Measurements from ENCODE around the gene RGL4. TPM values are rescaled to one million over a fixed set of nuclear protein-coding genes. Genes with fewer than 3 reads are reported as not detected.

Gene RGL4
- total RNA-seq, 1 donor from 2014 or later = 0.42 TPM

DNA sequence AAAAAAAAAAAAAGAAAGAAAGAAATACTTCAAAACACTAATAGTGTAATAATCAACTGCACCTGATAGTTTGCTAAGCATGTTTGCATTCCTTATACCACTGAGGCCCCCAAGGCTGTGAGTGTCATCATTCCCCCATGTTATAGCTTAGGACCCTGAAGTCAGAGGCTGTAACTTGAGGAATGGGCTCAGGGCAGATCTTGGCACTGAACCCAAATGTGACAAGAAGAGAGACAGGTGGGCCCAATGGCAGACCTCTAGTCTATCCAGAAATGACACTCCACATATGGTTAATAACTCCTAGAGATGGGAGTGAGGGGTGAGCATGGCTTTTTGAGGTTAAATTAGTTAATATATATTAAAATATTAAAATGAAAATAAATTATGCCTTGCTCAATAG lies 46.9 kb downstream of the RGL4 start:
- no peaks in the 10 kb centered on the region for H3K27me3 Mint-ChIP-seq
- DNase-seq (no peak), ATAC-seq (ENCODE audit: low read depth) (no peak)
- CTCF ChIA-PET = interaction anchor here (3.5 kb wide), 1 partner anchor 111 kb away, joined by 18 read pairs; no protein-coding TSS in a partner anchor
- H3K27ac Mint-ChIP-seq = no peak overlapping the region
- H3K4me3 Mint-ChIP-seq = no peak overlapping the region
- intact Hi-C loops (cut with micrococcal nuclease) = no loop called here
- no peaks in the 10 kb centered on the region for H3K9me3 Mint-ChIP-seq
- TF ChIP-seq, protein P1, sequence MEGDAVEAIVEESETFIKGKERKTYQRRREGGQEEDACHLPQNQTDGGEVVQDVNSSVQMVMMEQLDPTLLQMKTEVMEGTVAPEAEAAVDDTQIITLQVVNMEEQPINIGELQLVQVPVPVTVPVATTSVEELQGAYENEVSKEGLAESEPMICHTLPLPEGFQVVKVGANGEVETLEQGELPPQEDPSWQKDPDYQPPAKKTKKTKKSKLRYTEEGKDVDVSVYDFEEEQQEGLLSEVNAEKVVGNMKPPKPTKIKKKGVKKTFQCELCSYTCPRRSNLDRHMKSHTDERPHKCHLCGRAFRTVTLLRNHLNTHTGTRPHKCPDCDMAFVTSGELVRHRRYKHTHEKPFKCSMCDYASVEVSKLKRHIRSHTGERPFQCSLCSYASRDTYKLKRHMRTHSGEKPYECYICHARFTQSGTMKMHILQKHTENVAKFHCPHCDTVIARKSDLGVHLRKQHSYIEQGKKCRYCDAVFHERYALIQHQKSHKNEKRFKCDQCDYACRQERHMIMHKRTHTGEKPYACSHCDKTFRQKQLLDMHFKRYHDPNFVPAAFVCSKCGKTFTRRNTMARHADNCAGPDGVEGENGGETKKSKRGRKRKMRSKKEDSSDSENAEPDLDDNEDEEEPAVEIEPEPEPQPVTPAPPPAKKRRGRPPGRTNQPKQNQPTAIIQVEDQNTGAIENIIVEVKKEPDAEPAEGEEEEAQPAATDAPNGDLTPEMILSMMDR (IDR thresholded peaks at IDR 0.05) = no peak
- H3K36me3 Mint-ChIP-seq (ENCODE audit: low read depth) = no peaks in the 10 kb centered on the region
- POLR2A ChIA-PET = interaction anchor here (0.7 to 3.0 kb wide), 2 partner anchors 14 to 637 kb away, joined by 9 to 11 read pairs; partner anchors contain the start of gene ZNF70
- no peaks in the 10 kb centered on the region for H3K4me1 Mint-ChIP-seq

DNA sequence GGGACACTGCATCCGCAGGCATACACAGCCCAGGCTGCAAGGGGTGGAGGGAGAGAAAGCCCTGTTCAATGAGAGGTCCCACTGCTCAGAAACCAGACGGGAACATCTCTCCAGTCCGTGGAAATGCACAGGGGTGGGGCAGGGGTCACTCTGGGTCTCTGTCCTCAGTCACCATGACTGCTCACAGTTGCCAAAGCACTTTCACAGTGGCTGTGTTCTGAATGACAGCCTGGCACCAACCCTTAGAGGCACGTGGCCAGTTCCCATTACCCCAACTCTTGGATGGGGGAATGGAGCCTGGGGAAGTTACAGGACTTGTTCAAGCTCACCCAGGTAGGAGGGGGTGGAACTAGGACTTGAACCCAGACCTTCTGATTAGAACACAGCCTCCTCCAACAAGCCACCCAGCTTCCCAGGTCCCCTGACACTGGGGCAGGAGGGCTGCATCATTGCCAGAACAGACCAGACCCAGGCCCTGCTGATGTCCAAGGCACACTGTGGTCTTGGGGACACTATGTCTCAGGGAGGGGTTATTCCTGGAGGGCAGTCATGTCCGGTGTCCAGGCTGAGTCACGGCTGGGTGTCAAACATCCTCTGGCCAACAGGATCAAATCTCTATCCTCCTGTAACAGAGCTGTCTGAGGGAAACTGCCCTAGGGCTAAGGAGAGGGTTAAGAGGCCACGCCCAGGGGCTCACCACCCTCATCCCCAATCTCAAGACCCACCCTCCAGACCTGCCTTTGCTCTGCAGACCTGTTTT lies 51.9 kb downstream of the RGL4 start:
- no peak for ATAC-seq (ENCODE audit: low read depth)
- intact Hi-C loops (cut with micrococcal nuclease) = no loop called here
- Mint-ChIP-seq H3K4me1 (peaks cover 7% of the 10 kb centered on the region), H3K27me3 (no peaks in the 10 kb centered on the region), H3K36me3 (ENCODE audit: low read depth) (peaks cover 22% of the 10 kb centered on the region), H3K27ac (no peak overlapping the region), H3K9me3 (peaks cover 4% of the 10 kb centered on the region), H3K4me3 (no peak overlapping the region)
- DNase-seq = no peak
- CTCF ChIA-PET = no interaction called here
- TF ChIP-seq, protein P1 (IDR thresholded peaks at IDR 0.05) = no peak
- POLR2A ChIA-PET = no interaction called here

DNA sequence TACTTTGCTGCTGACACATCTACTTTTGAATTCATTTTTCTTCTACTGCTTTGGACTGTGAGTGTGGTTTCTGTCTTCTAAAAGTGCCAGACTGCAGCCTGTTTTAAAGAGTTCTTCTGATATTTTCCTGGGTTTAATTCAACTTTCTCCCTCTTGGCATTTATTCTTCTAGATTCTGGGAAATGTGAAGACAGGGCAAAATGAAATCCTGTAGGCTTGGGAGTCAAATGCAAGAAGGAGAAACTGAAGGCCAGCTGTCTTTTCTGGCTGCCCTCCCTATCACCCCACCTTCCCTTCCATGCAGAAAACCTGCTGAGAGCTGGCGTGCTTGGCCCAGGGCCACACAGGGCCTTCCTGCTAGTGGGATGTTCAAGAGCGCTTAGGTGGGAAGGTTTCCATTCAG lies 52.5 kb downstream of the RGL4 start:
- peaks cover 22% of the 10 kb centered on the region for H3K36me3 Mint-ChIP-seq (ENCODE audit: low read depth)
- no peaks in the 10 kb centered on the region for H3K27me3 Mint-ChIP-seq
- intact Hi-C loops (cut with micrococcal nuclease) = no loop called here
- peaks cover 4% of the 10 kb centered on the region for H3K9me3 Mint-ChIP-seq
- DNase-seq (no peak), ATAC-seq (ENCODE audit: low read depth) (no peak)
- ChIA-PET CTCF (no interaction called here), POLR2A (no interaction called here)
- no peak overlapping the region for H3K4me3 Mint-ChIP-seq
- peaks cover 7% of the 10 kb centered on the region for H3K4me1 Mint-ChIP-seq
- TF ChIP-seq, protein P1 (IDR thresholded peaks at IDR 0.05) = no peak
- H3K27ac Mint-ChIP-seq = no peak overlapping the region

DNA sequence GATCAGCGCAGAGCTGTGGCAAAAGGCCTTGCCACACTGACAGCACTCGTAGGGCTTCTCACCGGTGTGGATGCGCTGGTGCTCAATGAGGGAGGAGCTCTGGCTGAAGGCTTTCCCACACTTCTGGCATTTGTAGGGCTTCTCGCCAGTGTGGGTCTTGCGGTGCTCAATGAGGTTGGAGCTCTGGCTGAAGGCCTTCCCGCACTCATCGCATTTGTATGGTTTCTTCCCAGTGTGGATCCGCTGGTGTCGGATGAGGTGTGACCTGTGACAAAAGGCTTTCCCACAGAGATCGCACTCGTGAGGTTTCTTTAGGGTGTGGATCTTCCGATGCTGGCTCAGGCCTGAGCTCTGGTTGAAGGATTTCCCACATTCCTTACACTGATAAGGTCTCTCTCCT lies 53.2 kb downstream of the RGL4 start:
- DNase-seq (no peak), ATAC-seq (ENCODE audit: low read depth) (no peak)
- Mint-ChIP-seq H3K27me3 (no peaks in the 10 kb centered on the region), H3K36me3 (ENCODE audit: low read depth) (peaks cover 22% of the 10 kb centered on the region), H3K27ac (no peak overlapping the region), H3K4me3 (no peak overlapping the region), H3K4me1 (peaks cover 7% of the 10 kb centered on the region), H3K9me3 (peaks cover 4% of the 10 kb centered on the region)
- ChIA-PET CTCF (no interaction called here), POLR2A (interaction anchor here (0.5 kb wide), 1 partner anchor 55 kb away, joined by 4 read pairs; no protein-coding TSS in a partner anchor)
- TF ChIP-seq, protein P1 (IDR thresholded peaks at IDR 0.05) = no peak
- intact Hi-C loops (cut with micrococcal nuclease) = no loop called here

DNA sequence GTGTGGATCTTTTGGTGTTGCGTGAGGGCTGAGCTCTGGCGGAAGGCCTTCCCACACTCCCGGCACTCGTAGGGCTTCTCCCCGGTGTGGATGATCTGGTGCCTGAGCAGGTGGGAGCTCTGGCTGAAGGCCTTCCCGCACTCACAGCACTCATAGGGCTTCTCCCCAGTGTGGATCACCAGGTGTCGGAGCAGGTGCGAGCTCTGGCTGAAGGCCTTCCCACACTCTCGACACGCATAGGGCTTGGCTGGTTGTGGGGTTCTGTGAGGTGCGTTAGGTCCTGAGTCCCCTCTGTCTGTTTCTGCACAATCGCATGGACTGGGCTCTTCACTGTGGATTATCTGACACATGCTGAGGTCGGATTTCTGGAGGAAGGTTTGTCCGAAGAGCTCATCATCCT lies 53.7 kb downstream of the RGL4 start:
- TF ChIP-seq, protein P1 (IDR thresholded peaks at IDR 0.05) = no peak
- CTCF ChIA-PET = no interaction called here
- POLR2A ChIA-PET = interaction anchor here (0.5 to 0.6 kb wide), 2 partner anchors 13 to 54 kb away, joined by 4 to 7 read pairs; no protein-coding TSS in a partner anchor

More for the DNA sequence above, 53.7 kb downstream of the RGL4 start:
- Mint-ChIP-seq H3K27me3 (no peaks in the 10 kb centered on the region), H3K4me1 (peaks cover 7% of the 10 kb centered on the region), H3K27ac (no peak overlapping the region), H3K9me3 (peaks cover 4% of the 10 kb centered on the region), H3K4me3 (no peak overlapping the region), H3K36me3 (ENCODE audit: low read depth) (peaks cover 22% of the 10 kb centered on the region)
- ATAC-seq (ENCODE audit: low read depth) = no peak
- intact Hi-C loops (cut with micrococcal nuclease) = no loop called here
- DNase-seq = no peak
